ENCODE measurements around the gene TBX4.

DNA sequence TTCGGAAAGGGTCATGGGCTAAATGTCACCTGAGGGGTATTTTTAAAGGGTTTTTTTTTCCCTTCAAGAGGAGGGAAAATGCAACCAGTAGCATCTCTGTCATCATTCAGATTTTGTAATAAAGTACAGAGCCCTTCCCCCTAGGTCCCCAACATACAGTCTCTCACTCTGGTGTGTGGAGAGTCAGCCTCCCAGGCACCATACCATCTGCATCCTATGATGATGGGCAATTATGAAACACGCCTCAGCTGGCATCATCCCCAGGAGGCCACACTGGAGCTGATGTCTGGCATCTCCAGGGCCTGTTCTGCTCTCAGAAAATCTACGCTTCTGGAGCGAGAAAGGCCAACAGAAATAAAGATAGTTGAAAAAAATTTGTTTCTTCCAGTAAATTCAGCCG, 32.0 kb downstream of the TBX4 start:
- no peak for TF ChIP-seq TOX (CRISPR knock-in tag; IDR thresholded peaks at IDR 0.05; ENCODE audit: borderline replicate concordance)
- no peak for TF ChIP-seq ARNTL (CRISPR knock-in tag; IDR thresholded peaks at IDR 0.05; ENCODE audit: borderline replicate concordance, low read depth)
- TF ChIP-seq RARB (CRISPR knock-in tag; IDR thresholded peaks at IDR 0.05), result no peak
- TF ChIP-seq BACH2 (CRISPR knock-in tag; IDR thresholded peaks at IDR 0.05; ENCODE audit: borderline replicate concordance), result no peak
- TF ChIP-seq OSR1 (CRISPR knock-in tag; IDR thresholded peaks at IDR 0.05), result no peak
- TF ChIP-seq, protein P1, sequence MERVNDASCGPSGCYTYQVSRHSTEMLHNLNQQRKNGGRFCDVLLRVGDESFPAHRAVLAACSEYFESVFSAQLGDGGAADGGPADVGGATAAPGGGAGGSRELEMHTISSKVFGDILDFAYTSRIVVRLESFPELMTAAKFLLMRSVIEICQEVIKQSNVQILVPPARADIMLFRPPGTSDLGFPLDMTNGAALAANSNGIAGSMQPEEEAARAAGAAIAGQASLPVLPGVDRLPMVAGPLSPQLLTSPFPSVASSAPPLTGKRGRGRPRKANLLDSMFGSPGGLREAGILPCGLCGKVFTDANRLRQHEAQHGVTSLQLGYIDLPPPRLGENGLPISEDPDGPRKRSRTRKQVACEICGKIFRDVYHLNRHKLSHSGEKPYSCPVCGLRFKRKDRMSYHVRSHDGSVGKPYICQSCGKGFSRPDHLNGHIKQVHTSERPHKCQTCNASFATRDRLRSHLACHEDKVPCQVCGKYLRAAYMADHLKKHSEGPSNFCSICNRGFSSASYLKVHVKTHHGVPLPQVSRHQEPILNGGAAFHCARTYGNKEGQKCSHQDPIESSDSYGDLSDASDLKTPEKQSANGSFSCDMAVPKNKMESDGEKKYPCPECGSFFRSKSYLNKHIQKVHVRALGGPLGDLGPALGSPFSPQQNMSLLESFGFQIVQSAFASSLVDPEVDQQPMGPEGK (CRISPR knock-in tag; IDR thresholded peaks at IDR 0.05; ENCODE audit: borderline replicate concordance), result no peak
- TF ChIP-seq ZNF70 (CRISPR knock-in tag; IDR thresholded peaks at IDR 0.05), result no peak
- TF ChIP-seq ZNF565 (CRISPR knock-in tag; conservative IDR thresholded peaks at IDR 0.05; ENCODE audit: low read depth), result no peak
- TF ChIP-seq ZFP30 (CRISPR knock-in tag; IDR thresholded peaks at IDR 0.05), result no peak
- no peak for TF ChIP-seq CSDC2 (CRISPR knock-in tag; IDR thresholded peaks at IDR 0.05)
- no peak for TF ChIP-seq CREB5 (CRISPR knock-in tag; IDR thresholded peaks at IDR 0.05; ENCODE audit: low read depth)
